Rectal smooth muscle tissue (tissue), 1 donor: ENCODE data around the gene TBC1D22A.

ENCODE experiments used
- H3K27ac ChIP-seq: one replicate; pipeline ENCODE4 v1.7.0; 2013; ENCODE audit warnings: low read depth, low read length, inconsistent platforms
- H3K27me3 ChIP-seq: one replicate; pipeline ENCODE4 v1.7.0; 2013; ENCODE audit warnings: low read length; ENCODE audit not compliant: control insufficient read depth, insufficient read depth
- H3K36me3 ChIP-seq: one replicate; pipeline ENCODE4 v1.7.0; 2013; ENCODE audit warnings: low read length; ENCODE audit not compliant: control insufficient read depth, insufficient read depth
- H3K4me1 ChIP-seq: one replicate; pipeline ENCODE4 v1.7.0; 2013; ENCODE audit warnings: low read length; ENCODE audit not compliant: control insufficient read depth, insufficient read depth
- H3K4me3 ChIP-seq: one replicate; pipeline ENCODE4 v1.7.0; 2013; ENCODE audit warnings: low read length
- H3K9ac ChIP-seq: one replicate; pipeline ENCODE4 v1.7.0; 2013; ENCODE audit warnings: low read length

The TBC1D22A gene

GRCh38 chr22:46848197-46848596 is 85.7 kb downstream of the TBC1D22A start:
- H3K27me3 ChIP-seq = no peaks in the 10 kb centered on the region
- H3K36me3 ChIP-seq = peaks cover 3% of the 10 kb centered on the region
- peaks cover 5% of the 10 kb centered on the region for H3K4me1 ChIP-seq
- no peak overlapping the region for H3K9ac ChIP-seq
- no peak overlapping the region for H3K4me3 ChIP-seq
- no peak overlapping the region for H3K27ac ChIP-seq

DNA sequence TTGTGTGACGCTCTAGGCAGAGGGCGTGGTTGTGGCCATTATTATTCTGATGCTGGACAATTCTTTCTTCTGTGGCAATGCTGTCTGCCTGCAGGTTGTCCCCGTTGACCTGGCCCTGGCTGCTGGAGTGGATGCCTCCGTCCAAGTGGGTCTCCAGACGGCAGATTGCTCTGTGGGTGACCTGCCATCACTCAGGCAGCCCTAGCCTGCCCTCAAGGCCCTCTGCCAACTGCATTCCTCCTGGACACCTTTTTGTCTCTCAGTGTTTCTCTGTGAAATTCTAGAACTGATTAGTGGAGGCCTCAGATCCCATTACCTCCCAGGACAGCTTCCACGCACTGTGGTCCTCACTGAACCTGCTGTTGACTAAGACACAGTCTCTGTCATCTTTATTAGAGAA is 86.7 kb downstream of the TBC1D22A start:
- H3K9ac ChIP-seq = no peak overlapping the region
- no peak overlapping the region for H3K4me3 ChIP-seq
- peaks cover 5% of the 10 kb centered on the region for H3K4me1 ChIP-seq
- H3K27ac ChIP-seq = no peak overlapping the region
- H3K36me3 ChIP-seq = peaks cover 3% of the 10 kb centered on the region
- H3K27me3 ChIP-seq = no peaks in the 10 kb centered on the region

GRCh38 chr22:46849951-46850350 is 87.5 kb downstream of the TBC1D22A start:
- Histone ChIP-seq H3K9ac (no peak overlapping the region), H3K4me3 (no peak overlapping the region), H3K4me1 (peaks cover 2% of the 10 kb centered on the region), H3K36me3 (peaks cover 3% of the 10 kb centered on the region), H3K27me3 (no peaks in the 10 kb centered on the region), H3K27ac (no peak overlapping the region)

GRCh38 chr22:46851311-46851710 is 88.9 kb downstream of the TBC1D22A start:
- Histone ChIP-seq H3K4me3 (no peak overlapping the region), H3K36me3 (peaks cover 3% of the 10 kb centered on the region), H3K27me3 (no peaks in the 10 kb centered on the region), H3K4me1 (no peaks in the 10 kb centered on the region), H3K27ac (no peak overlapping the region), H3K9ac (no peak overlapping the region)

- Histone ChIP-seq H3K27me3 (no peaks in the 10 kb centered on the region), H3K36me3 (peaks cover 3% of the 10 kb centered on the region), H3K27ac (no peak overlapping the region), H3K4me1 (no peaks in the 10 kb centered on the region), H3K4me3 (no peak overlapping the region), H3K9ac (no peak overlapping the region)
Measured at GRCh38 chr22:46851941-46852340, 89.5 kb downstream of the TBC1D22A start.

GRCh38 chr22:46852771-46853170 is 90.3 kb downstream of the TBC1D22A start:
- Histone ChIP-seq H3K9ac (no peak overlapping the region), H3K27ac (no peak overlapping the region), H3K27me3 (no peaks in the 10 kb centered on the region), H3K36me3 (no peaks in the 10 kb centered on the region), H3K4me1 (no peaks in the 10 kb centered on the region), H3K4me3 (no peak overlapping the region)

DNA sequence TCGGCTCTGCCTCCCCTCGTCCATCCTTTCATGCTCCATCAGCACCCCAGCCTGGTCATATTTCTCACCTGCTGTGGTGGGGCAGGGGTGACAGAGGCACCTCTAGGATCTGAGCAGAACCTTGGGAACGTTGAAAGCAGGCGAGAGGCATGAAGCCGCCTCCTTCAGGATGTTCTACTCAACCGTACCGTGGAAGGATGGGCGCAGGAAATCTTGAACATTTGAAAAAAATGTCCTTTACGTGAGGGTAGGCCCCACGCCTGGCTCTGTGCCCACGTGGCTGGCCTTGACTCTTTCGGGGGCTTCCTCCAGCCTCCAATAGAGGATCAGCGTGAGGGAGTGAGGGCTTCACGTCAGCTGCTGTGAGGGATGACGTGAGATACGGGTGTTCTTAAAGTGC is 90.7 kb downstream of the TBC1D22A start:
- Histone ChIP-seq H3K4me1 (no peaks in the 10 kb centered on the region), H3K4me3 (no peak overlapping the region), H3K9ac (no peak overlapping the region), H3K27me3 (no peaks in the 10 kb centered on the region), H3K36me3 (no peaks in the 10 kb centered on the region), H3K27ac (no peak overlapping the region)

DNA sequence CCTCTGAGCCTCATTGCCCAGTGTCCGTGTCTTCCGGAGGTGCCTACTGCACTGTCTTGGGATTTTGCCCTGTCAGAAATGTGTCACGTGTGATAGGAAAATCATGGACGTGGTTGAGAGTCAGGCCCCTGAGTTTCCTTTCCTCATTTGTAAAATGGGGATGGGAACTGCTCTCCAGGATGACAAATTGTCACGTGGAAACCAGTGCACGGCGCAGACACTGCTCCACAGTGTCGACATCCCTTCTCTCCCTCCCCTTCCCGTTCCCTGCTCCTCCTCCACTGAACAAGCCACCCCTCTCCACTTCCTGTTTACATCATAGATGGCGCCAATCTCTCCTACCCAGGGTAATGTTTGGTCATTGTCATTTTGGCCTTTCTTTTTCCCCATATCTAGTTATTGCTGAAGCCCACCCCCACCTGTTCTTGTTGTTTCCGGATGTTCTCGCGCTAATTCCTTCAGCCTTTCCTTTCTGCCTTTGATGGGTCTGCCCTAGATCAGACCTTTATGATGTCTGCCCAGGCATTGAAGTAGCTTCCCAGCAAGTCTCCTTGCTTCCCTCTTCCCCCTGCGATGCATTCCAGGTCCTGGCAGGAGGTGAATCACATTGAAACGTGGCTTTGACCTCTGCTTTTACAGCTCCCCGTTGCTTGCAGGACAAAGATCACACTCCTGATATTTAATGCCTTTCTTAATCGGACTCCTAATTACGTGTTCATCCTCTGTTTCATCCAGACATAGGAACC is 91.8 kb downstream of the TBC1D22A start:
- Histone ChIP-seq H3K27ac (no peak overlapping the region), H3K4me1 (no peaks in the 10 kb centered on the region), H3K27me3 (no peaks in the 10 kb centered on the region), H3K36me3 (no peaks in the 10 kb centered on the region), H3K4me3 (no peak overlapping the region), H3K9ac (no peak overlapping the region)

DNA sequence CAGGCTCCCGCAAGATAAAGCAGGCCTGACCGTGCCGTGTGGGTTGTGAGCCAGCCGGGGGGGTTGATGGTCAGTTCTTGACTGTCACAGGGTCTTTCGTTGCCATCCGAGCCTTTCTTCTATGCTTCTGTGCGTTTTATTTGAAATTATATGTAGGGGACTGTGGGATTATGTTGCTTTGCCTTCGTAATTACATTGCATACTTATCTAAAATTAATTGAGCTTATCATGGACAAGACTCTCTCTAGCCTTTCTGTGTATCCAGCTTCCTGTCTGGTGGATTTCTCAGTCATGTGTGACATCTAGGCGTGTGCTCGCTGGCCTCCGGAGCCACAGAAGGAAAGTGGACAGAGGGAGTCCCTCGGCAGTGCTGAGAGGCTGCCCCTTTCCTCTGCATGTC is 93.2 kb downstream of the TBC1D22A start:
- Histone ChIP-seq H3K4me1 (no peaks in the 10 kb centered on the region), H3K9ac (no peak overlapping the region), H3K4me3 (no peak overlapping the region), H3K36me3 (no peaks in the 10 kb centered on the region), H3K27ac (no peak overlapping the region), H3K27me3 (no peaks in the 10 kb centered on the region)

GRCh38 chr22:46856661-46857060 is 94.2 kb downstream of the TBC1D22A start:
- H3K27me3 ChIP-seq = no peaks in the 10 kb centered on the region
- no peak overlapping the region for H3K4me3 ChIP-seq
- H3K9ac ChIP-seq = no peak overlapping the region
- no peaks in the 10 kb centered on the region for H3K36me3 ChIP-seq
- H3K4me1 ChIP-seq = no peaks in the 10 kb centered on the region
- no peak overlapping the region for H3K27ac ChIP-seq

DNA sequence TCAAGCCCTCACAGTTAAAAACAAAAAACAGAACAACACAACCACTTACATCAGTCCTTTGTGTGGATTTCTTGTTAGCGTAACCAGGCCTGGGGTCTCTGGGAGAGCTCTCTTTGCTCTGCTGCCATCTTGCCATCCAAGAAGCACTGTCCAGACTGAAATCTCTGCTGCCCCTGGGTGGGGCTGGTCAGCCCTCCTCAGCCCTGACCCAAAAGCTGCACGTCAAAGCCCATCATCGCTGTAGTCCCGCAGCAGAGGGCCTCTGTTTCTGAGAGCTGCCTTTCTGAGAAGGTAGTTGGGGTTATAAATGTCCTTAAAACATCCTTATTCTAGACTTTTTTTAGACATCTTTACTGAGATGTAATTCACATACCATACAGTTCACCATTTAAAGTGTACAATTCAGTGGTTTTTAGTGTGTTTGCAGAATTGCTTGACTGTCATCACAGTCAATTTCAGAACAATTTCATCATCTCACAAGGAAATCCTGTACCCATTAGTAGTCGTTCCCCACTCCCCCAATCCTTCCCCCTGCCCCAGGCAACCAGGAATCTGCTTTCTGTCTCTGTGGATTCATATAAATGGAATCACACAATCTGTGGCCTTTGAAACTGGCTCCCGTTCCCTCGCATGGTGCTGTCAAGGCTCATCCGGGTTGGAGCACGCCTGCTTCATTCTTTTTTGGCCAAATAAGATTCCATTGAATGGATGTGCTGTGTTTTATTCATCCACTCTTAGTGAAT is 94.9 kb downstream of the TBC1D22A start:
- Histone ChIP-seq H3K9ac (no peak overlapping the region), H3K4me3 (no peak overlapping the region), H3K27me3 (no peaks in the 10 kb centered on the region), H3K4me1 (no peaks in the 10 kb centered on the region), H3K27ac (no peak overlapping the region), H3K36me3 (no peaks in the 10 kb centered on the region)

- Histone ChIP-seq H3K27ac (no peak overlapping the region), H3K4me3 (no peak overlapping the region), H3K4me1 (no peaks in the 10 kb centered on the region), H3K36me3 (no peaks in the 10 kb centered on the region), H3K9ac (no peak overlapping the region), H3K27me3 (no peaks in the 10 kb centered on the region)
Measured at GRCh38 chr22:46857885-46858143, 95.4 kb downstream of the TBC1D22A start.

GRCh38 chr22:46858181-46858771 is 95.8 kb downstream of the TBC1D22A start:
- no peak overlapping the region for H3K9ac ChIP-seq
- H3K27ac ChIP-seq = no peak overlapping the region
- H3K36me3 ChIP-seq = no peaks in the 10 kb centered on the region
- no peaks in the 10 kb centered on the region for H3K4me1 ChIP-seq
- no peak overlapping the region for H3K4me3 ChIP-seq
- no peaks in the 10 kb centered on the region for H3K27me3 ChIP-seq
